HCT116 (cell line): ENCODE results near the gene IER5L. TPM values are rescaled to one million over a fixed set of nuclear protein-coding genes. Genes with fewer than 3 reads are reported as not detected.

Experiments used
- ATAC-seq: fragments of 200-7000 bp; cut with Tn5 transposase; 2 replicates; pipeline ENCODE4 v1.9.1; 2020; ENCODE audit warnings: mild to moderate bottlenecking, moderate library complexity
- BruUV-seq: library from RNA; stranded (reverse); fragments of 400-500 nt; replicated peaks from 2 replicates; lab custom pipeline; 2021; lab: Mats Ljungman, UMichigan
- CTCF ChIA-PET: fragments of 300-600 bp; sonication (Branson Sonifier 250); formaldehyde crosslinking; loops from one replicate; lab custom pipeline; 2021; ENCODE audit warnings: antibody characterized with exemption; lab: Charles Lee
- POLR2A ChIA-PET: fragments of 300-600, 350-600 bp; sonication (Branson Sonifier 250); formaldehyde crosslinking; loops from one replicate; lab custom pipeline; 2021; ENCODE audit warnings: antibody characterized with exemption; lab: Charles Lee
- RAD21 ChIA-PET, 2 experiments: fragments of 300-600 bp; sonication (Branson Sonifier 250); formaldehyde crosslinking; loops; one replicate each; lab custom pipeline; 2023; ENCODE audit warnings: low total read pairs in 2 of 2; ENCODE audit not compliant: uncharacterized antibody in 2 of 2, unreplicated experiment in 2 of 2, low non-redundant PET in 1 of 2; lab: Charles Lee
- DNase-seq: peaks from one replicate; pipeline ENCODE4 v3.0.0-alpha.2; 2010; ENCODE audit warnings: low read depth, low spot score
- H2AFZ ChIP-seq: fragments of 200-600 bp; shearing (Covaris generic), sonication (generic); 2 replicates; pipeline ENCODE4 v1.6.1; 2017; ENCODE audit warnings: low read depth, mixed run types, mixed read lengths, antibody characterized with exemption, low read length; ENCODE audit not compliant: poor library complexity, severe bottlenecking
- H3K27ac ChIP-seq: 2 replicates; pipeline ENCODE4 v1.5.1; 2012; ENCODE audit warnings: low read depth, low read length
- H3K27me3 ChIP-seq: fragments of 200-600 bp; sonication (generic); 2 replicates; pipeline ENCODE4 v1.6.1; 2016; ENCODE audit warnings: mixed run types, low read length, mixed read lengths; ENCODE audit not compliant: insufficient read depth
- H3K36me3 ChIP-seq, 2 experiments: fragments of 200-500 bp in 1 of 2; fragments of 200-600 bp in 1 of 2; sonication (Bioruptor generic) in 1 of 2; sonication (generic) in 1 of 2; 2 replicates each; pipeline versions ENCODE4 v1.5.1 to v1.6.1; 2014 to 2016; ENCODE audit warnings: low read length in 2 of 2, inconsistent platforms in 1 of 2, mixed read lengths in 1 of 2, mixed run types in 1 of 2; ENCODE audit not compliant: insufficient read depth in 2 of 2, control insufficient read depth in 1 of 2
- H3K4me1 ChIP-seq, 2 experiments: fragments of 200-600 bp in 1 of 2; sonication (generic) in 1 of 2; 2 replicates each; pipeline versions ENCODE4 v1.5.1 to v1.6.1; 2012 to 2017; ENCODE audit warnings: low read length in 2 of 2, inconsistent platforms in 1 of 2, mild to moderate bottlenecking in 1 of 2, mixed read lengths in 1 of 2, mixed run types in 1 of 2, moderate library complexity in 1 of 2; ENCODE audit not compliant: insufficient read depth in 2 of 2, control insufficient read depth in 1 of 2
- H3K4me2 ChIP-seq: fragments of 200-600 bp; sonication (generic); 2 replicates; pipeline ENCODE4 v1.6.1; 2017; ENCODE audit warnings: mixed run types, low read length, mixed read lengths
- H3K4me3 ChIP-seq, 2 experiments: fragments of 200-600 bp in 1 of 2; sonication (generic) in 1 of 2; replicated peaks in 1 of 2; 2 replicates each; pipeline ENCODE4 v1.5.1; 2011 to 2016; ENCODE audit warnings: low read length in 2 of 2, control low read depth in 1 of 2, low read depth in 1 of 2, mild to moderate bottlenecking in 1 of 2, mixed read lengths in 1 of 2, mixed run types in 1 of 2
- H3K79me2 ChIP-seq: fragments of 200-600 bp; sonication (generic); 2 replicates; pipeline ENCODE4 v1.6.1; 2017; ENCODE audit warnings: mild to moderate bottlenecking, mixed run types, low read length, moderate library complexity, mixed read lengths; ENCODE audit not compliant: insufficient read depth
- H3K9ac ChIP-seq: fragments of 200-600 bp; sonication (generic); 2 replicates; pipeline ENCODE4 v1.6.1; 2016; ENCODE audit warnings: low read length, mixed read lengths
- H3K9me2 ChIP-seq: fragments of 200-600 bp; sonication (generic), shearing (Covaris generic); 2 replicates; pipeline ENCODE4 v1.6.1; 2017; ENCODE audit warnings: mixed run types, mild to moderate bottlenecking, moderate library complexity; ENCODE audit not compliant: insufficient read depth
- H3K9me3 ChIP-seq, 2 experiments: fragments of 200-500 bp in 1 of 2; fragments of 200-600 bp in 1 of 2; sonication (Bioruptor generic) in 1 of 2; sonication (generic) in 1 of 2; 2 replicates each; pipeline ENCODE4 v1.6.1; 2014 to 2017; ENCODE audit warnings: low read length in 2 of 2, mixed read lengths in 2 of 2, inconsistent platforms in 1 of 2, low read depth in 1 of 2, mild to moderate bottlenecking in 1 of 2, mixed run types in 1 of 2, moderate library complexity in 1 of 2; ENCODE audit not compliant: control insufficient read depth in 1 of 2, insufficient read depth in 1 of 2
- H4K20me1 ChIP-seq: fragments of 200-600 bp; sonication (generic), shearing (Covaris generic); 2 replicates; pipeline ENCODE4 v1.6.1; 2017; ENCODE audit warnings: mixed run types, mild to moderate bottlenecking, moderate library complexity; ENCODE audit not compliant: insufficient read depth
- EGR1 ChIP-seq: IDR thresholded peaks from 2 replicates; pipeline ENCODE4 v1.6.1; 2012; ENCODE audit warnings: low read depth
- ELF1 ChIP-seq: IDR thresholded peaks from 2 replicates; pipeline ENCODE4 v1.6.1; 2012; ENCODE audit warnings: low read depth, borderline replicate concordance
- POLR2A ChIP-seq: IDR thresholded peaks from 2 replicates; pipeline ENCODE4 v1.7.0; 2011; ENCODE audit warnings: borderline replicate concordance; ENCODE audit not compliant: insufficient read depth, insufficient read length; ENCODE audit errors: extremely low read depth
- SIN3A ChIP-seq: IDR thresholded peaks from 2 replicates; pipeline ENCODE4 v1.6.1; 2012; ENCODE audit warnings: low read depth
- SP1 ChIP-seq: IDR thresholded peaks from 2 replicates; pipeline ENCODE4 v1.6.1; 2012; ENCODE audit warnings: low read depth
- ZFX ChIP-seq: fragments of 450-650 bp; IDR thresholded peaks from 2 replicates; pipeline ENCODE4 v1.6.1; 2017
- intact Hi-C: fragments of 100-400 bp; cut with micrococcal nuclease; formaldehyde crosslinking; loops from 2 replicates; pipeline ENCODE4 v1.10.0; 2022
- total RNA-seq: library from RNA; stranded (reverse); gene quantifications from one replicate; pipeline ENCODE4 v1.2.1, GENCODE V29; 2021; ENCODE audit not compliant: unreplicated experiment
- TF ChIP-seq, protein P1 (sequence below): IDR thresholded peaks from 2 replicates; pipeline ENCODE4 v1.6.1; 2012; ENCODE audit warnings: low read depth

Gene IER5L
- total RNA-seq, 1 experiment from 2014 or later, result 195 TPM

DNA sequence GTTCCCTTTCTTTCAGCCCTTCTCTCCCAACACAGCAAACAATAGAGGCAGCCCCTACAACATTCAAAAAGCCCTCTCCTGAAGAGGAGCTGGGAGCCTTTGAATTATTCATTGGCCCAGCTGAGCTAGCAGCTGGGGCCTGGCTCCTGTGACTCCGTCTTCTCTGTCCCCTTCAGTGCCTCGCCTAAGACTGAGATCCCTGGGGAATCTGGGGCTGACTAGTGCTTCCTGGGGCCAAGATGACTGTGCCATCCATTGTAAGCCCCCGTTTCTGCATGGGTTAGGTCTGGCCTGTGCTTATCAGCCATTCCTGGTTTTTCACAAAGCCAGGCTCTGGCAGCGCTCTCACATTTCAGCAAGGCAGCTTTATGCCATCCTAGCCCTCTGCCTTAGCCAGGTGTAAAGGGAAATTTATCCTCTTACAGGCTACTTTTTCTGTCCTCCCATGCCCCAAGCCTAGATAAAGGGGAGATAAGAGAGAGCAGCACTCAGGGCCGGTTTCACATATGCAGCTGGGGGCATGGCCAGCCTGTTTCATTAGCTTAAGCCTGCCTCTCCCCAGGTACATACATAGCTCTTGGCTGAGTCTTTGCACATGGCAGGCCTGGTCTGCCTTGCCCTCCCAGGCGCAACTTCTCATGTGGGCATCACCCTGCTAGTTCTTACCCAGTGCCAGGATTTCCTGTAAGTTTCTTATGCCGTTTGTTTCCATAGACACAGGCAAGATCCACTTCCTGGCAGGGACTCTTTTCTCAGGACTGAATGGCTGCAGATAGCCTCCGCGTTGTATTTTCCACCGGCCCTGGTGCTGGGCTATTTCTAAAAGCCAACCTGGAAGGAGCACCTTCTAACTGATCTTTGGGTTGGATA, 51.1 kb downstream of the IER5L start:
- ATAC-seq, result no peak
- no TSS peak for BruUV-seq
- peaks cover 3 to 24% of the 10 kb centered on the region in 2 experiments for H3K4me1 ChIP-seq
- TF ChIP-seq SIN3A (no peak), EGR1 (no peak), POLR2A (no peak), ELF1 (no peak), SP1 (no peak), ZFX (no peak)
- TF ChIP-seq, protein P1, sequence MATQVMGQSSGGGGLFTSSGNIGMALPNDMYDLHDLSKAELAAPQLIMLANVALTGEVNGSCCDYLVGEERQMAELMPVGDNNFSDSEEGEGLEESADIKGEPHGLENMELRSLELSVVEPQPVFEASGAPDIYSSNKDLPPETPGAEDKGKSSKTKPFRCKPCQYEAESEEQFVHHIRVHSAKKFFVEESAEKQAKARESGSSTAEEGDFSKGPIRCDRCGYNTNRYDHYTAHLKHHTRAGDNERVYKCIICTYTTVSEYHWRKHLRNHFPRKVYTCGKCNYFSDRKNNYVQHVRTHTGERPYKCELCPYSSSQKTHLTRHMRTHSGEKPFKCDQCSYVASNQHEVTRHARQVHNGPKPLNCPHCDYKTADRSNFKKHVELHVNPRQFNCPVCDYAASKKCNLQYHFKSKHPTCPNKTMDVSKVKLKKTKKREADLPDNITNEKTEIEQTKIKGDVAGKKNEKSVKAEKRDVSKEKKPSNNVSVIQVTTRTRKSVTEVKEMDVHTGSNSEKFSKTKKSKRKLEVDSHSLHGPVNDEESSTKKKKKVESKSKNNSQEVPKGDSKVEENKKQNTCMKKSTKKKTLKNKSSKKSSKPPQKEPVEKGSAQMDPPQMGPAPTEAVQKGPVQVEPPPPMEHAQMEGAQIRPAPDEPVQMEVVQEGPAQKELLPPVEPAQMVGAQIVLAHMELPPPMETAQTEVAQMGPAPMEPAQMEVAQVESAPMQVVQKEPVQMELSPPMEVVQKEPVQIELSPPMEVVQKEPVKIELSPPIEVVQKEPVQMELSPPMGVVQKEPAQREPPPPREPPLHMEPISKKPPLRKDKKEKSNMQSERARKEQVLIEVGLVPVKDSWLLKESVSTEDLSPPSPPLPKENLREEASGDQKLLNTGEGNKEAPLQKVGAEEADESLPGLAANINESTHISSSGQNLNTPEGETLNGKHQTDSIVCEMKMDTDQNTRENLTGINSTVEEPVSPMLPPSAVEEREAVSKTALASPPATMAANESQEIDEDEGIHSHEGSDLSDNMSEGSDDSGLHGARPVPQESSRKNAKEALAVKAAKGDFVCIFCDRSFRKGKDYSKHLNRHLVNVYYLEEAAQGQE, result no peak
- TF ChIP-seq, all 23 proteins: peak for 0
- no peak overlapping the region for H3K27ac ChIP-seq
- H2AFZ ChIP-seq, result no peak overlapping the region
- H3K9me2 ChIP-seq, result no peaks in the 10 kb centered on the region
- no peak overlapping the region for H3K4me3 ChIP-seq
- H3K9ac ChIP-seq, result no peak overlapping the region
- H3K36me3 ChIP-seq, result peaks cover 5 to 37% of the 10 kb centered on the region in 2 experiments; a peak in 3 of 4 replicates
- no peaks in the 10 kb centered on the region for H3K9me3 ChIP-seq
- RAD21 ChIA-PET, result no interaction called here
- POLR2A ChIA-PET, result no interaction called here
- CTCF ChIA-PET, result interaction anchor here (0.6 to 2.2 kb wide), 4 partner anchors 11 to 499 kb away, joined by 3 to 6 read pairs (median 4); partner anchors contain the start of gene NTMT1
- no peak overlapping the region for H3K4me2 ChIP-seq
- intact Hi-C loops, result no loop called here
- H3K27me3 ChIP-seq, result no peaks in the 10 kb centered on the region
- no peak for DNase-seq
- H4K20me1 ChIP-seq, result no peaks in the 10 kb centered on the region
- peaks cover 17% of the 10 kb centered on the region; the same call in 1 of the 2 replicates for H3K79me2 ChIP-seq

Other genes starting within 250 kb of the IER5L start
- gene DOLK, start 230.7 kb downstream of the IER5L start, total RNA-seq, result 12.0 TPM
- gene NUP188, start 230.6 kb downstream of the IER5L start, total RNA-seq, result 115 TPM
- gene SH3GLB2, start 149.9 kb downstream of the IER5L start, total RNA-seq, result 87.9 TPM
- gene MIGA2, start 141.6 kb downstream of the IER5L start, total RNA-seq, result 23.7 TPM
- 17.4 TPM for gene DOLPP1, start 97.2 kb downstream of the IER5L start, total RNA-seq
- 29.0 TPM for gene CRAT, start 67.5 kb downstream of the IER5L start, total RNA-seq
- gene PTPA, start 66.8 kb downstream of the IER5L start, total RNA-seq, result 177 TPM